ENCODE results near the gene EXOC3. TPM values are rescaled to one million over a fixed set of nuclear protein-coding genes. Genes with fewer than 3 reads are reported as not detected.

The EXOC3 gene
- total and polyA plus RNA-seq, 2 of the 8 experiments (the other 6 are each of a cell fraction or from before 2014, with no cell fraction given): 14.4 to 30.0 TPM

- no peak for TF ChIP-seq CHD7 (IDR thresholded peaks at IDR 0.05; ENCODE audit: insufficient replicate concordance, low read length)
- TF ChIP-seq TBP (IDR thresholded peaks at IDR 0.05; ENCODE audit: low read depth, low read length): no peak
- no peak for TF ChIP-seq KDM5A (IDR thresholded peaks at IDR 0.05; ENCODE audit: low read length)
- no peak for TF ChIP-seq JUND (IDR thresholded peaks at IDR 0.05; ENCODE audit: low read length)
- TF ChIP-seq POLR2AphosphoS5 (IDR thresholded peaks at IDR 0.05; ENCODE audit: low read depth, low read length): no peak
- no peak for TF ChIP-seq CHD1 (IDR thresholded peaks at IDR 0.05; ENCODE audit: low read depth, low read length)
- TF ChIP-seq CBX8 (IDR thresholded peaks at IDR 0.05; ENCODE audit: borderline replicate concordance, low read depth, low read length): no peak
- no peak for TF ChIP-seq MAFK (IDR thresholded peaks at IDR 0.05; ENCODE audit: low read depth, low read length)
Observed at GRCh38 chr5:475704-476101, 32.7 kb downstream of the EXOC3 start (continued).
